Measurements from ENCODE around the gene IL26. TPM values are rescaled to one million over a fixed set of nuclear protein-coding genes. Genes with fewer than 3 reads are reported as not detected.

IL26 gene
- total RNA-seq, 4 donors from 2014 or later = not detected

DNA sequence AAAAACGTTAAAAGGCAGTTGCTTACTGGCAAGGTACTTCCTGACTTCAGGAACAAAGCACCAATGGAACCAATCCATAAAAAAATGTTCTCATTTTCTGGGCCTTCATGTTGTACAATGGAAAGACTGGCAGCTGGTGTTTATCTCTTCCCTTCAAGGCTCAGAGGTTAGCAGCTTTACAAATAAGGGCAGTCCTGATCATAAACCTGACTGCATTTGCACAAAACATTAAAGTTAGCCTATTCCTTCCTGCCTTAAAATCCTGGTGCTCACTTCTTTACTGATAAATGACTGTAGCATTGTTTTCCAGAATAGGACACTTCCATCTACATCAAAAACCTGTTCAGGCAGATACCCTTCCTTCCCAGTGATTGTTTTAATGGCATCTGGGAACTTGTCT lies 19.2 kb downstream of the IL26 start:
- 47% methylated on average over 1 of the region's 1 CpG for WGBS
- no peaks in the 10 kb centered on the region for H3K36me3 ChIP-seq
- intact Hi-C loops (cut with DNase I) = no loop called here
- no peaks in the 10 kb centered on the region for H3K9me3 ChIP-seq
- TF ChIP-seq POLR2A (IDR thresholded peaks at IDR 0.05; ENCODE audit: low read depth) = no peak
- TF ChIP-seq EP300 (IDR thresholded peaks at IDR 0.05) = no peak
- no peak for TF ChIP-seq POLR2AphosphoS5 (IDR thresholded peaks at IDR 0.05)
- TF ChIP-seq, protein P1, sequence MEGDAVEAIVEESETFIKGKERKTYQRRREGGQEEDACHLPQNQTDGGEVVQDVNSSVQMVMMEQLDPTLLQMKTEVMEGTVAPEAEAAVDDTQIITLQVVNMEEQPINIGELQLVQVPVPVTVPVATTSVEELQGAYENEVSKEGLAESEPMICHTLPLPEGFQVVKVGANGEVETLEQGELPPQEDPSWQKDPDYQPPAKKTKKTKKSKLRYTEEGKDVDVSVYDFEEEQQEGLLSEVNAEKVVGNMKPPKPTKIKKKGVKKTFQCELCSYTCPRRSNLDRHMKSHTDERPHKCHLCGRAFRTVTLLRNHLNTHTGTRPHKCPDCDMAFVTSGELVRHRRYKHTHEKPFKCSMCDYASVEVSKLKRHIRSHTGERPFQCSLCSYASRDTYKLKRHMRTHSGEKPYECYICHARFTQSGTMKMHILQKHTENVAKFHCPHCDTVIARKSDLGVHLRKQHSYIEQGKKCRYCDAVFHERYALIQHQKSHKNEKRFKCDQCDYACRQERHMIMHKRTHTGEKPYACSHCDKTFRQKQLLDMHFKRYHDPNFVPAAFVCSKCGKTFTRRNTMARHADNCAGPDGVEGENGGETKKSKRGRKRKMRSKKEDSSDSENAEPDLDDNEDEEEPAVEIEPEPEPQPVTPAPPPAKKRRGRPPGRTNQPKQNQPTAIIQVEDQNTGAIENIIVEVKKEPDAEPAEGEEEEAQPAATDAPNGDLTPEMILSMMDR (IDR thresholded peaks at IDR 0.05) = no peak
- no peak overlapping the region for H3K27ac ChIP-seq (replicated peaks in 1 of 4)
- H3K4me3 ChIP-seq = no peak overlapping the region
- DNase-seq (ENCODE audit: extremely low spot score) = no peak
- no peaks in the 10 kb centered on the region for H3K4me1 ChIP-seq
- peaks cover 0 to 9% (median 0%) of the 10 kb centered on the region in 4 donors for H3K27me3 ChIP-seq

DNA sequence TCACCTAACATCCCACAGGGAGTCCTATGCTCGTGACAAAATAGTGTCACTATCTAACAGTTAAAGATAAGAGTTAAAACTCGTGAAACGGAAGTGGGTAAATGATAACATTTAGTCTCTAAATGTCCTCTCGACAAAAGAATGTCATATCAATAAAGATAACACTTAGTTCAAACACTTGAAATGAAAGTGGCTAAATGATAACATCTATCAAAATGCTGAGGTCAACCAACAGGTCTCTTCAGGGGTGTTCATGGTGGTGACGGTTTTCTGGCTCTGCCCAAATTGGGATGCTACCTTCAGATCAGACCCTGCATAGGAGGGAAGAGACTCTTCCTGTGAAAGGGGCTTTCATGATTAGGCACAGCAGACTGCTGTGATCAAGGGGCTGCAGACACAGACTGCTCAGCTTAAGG lies 22.1 kb downstream of the IL26 start:
- 73% methylated on average over 5 of the region's 5 CpGs for WGBS
- Histone ChIP-seq H3K27ac (replicated peaks in 1 of 4) (no peak overlapping the region), H3K4me1 (no peaks in the 10 kb centered on the region), H3K9me3 (no peaks in the 10 kb centered on the region), H3K27me3 (peaks cover 0 to 5% (median 0%) of the 10 kb centered on the region in 4 donors), H3K36me3 (no peaks in the 10 kb centered on the region), H3K4me3 (no peak overlapping the region)
- TF ChIP-seq POLR2AphosphoS5 (IDR thresholded peaks at IDR 0.05) = no peak
- TF ChIP-seq, protein P1 (IDR thresholded peaks at IDR 0.05) = no peak
- no peak for TF ChIP-seq POLR2A (IDR thresholded peaks at IDR 0.05; ENCODE audit: low read depth)
- no peak for TF ChIP-seq EP300 (IDR thresholded peaks at IDR 0.05)
- intact Hi-C loops (cut with DNase I) = no loop called here
- DNase-seq (ENCODE audit: extremely low spot score) = no peak

GRCh38 chr12:68200854-68201253 lies 24.8 kb downstream of the IL26 start:
- H3K27ac ChIP-seq (replicated peaks in 1 of 4) = no peak overlapping the region
- DNase-seq (ENCODE audit: extremely low spot score) = no peak
- no peak overlapping the region for H3K4me3 ChIP-seq
- H3K4me1 ChIP-seq = no peaks in the 10 kb centered on the region
- 92% methylated on average over 2 of the region's 2 CpGs for WGBS
- intact Hi-C loops (cut with DNase I) = no loop called here
- H3K27me3 ChIP-seq = no peaks in the 10 kb centered on the region
- H3K9me3 ChIP-seq = no peaks in the 10 kb centered on the region
- TF ChIP-seq, protein P1 (IDR thresholded peaks at IDR 0.05) = no peak
- TF ChIP-seq EP300 (IDR thresholded peaks at IDR 0.05) (no peak), POLR2AphosphoS5 (IDR thresholded peaks at IDR 0.05) (no peak), POLR2A (IDR thresholded peaks at IDR 0.05; ENCODE audit: low read depth) (no peak)
- H3K36me3 ChIP-seq = no peaks in the 10 kb centered on the region

GRCh38 chr12:68199127-68199526 lies 26.5 kb downstream of the IL26 start:
- H3K27ac ChIP-seq (replicated peaks in 1 of 4) = no peak overlapping the region
- 100% methylated on average over 1 of the region's 1 CpG for WGBS
- no peaks in the 10 kb centered on the region for H3K27me3 ChIP-seq
- H3K9me3 ChIP-seq = no peaks in the 10 kb centered on the region
- no peaks in the 10 kb centered on the region for H3K36me3 ChIP-seq
- TF ChIP-seq POLR2A (IDR thresholded peaks at IDR 0.05; ENCODE audit: low read depth) = no peak
- TF ChIP-seq, protein P1 (IDR thresholded peaks at IDR 0.05) = no peak
- no peak for TF ChIP-seq POLR2AphosphoS5 (IDR thresholded peaks at IDR 0.05)
- no peak for TF ChIP-seq EP300 (IDR thresholded peaks at IDR 0.05)
- no peak for DNase-seq (ENCODE audit: extremely low spot score)
- intact Hi-C loops (cut with DNase I) = no loop called here
- no peak overlapping the region for H3K4me3 ChIP-seq
- H3K4me1 ChIP-seq = no peaks in the 10 kb centered on the region

GRCh38 chr12:68198507-68199086 lies 27.0 kb downstream of the IL26 start:
- H3K27me3 ChIP-seq = no peaks in the 10 kb centered on the region
- intact Hi-C loops (cut with DNase I) = no loop called here
- H3K4me1 ChIP-seq = no peaks in the 10 kb centered on the region
- WGBS = 80% methylated on average over 12 of the region's 12 CpGs
- H3K9me3 ChIP-seq = no peaks in the 10 kb centered on the region
- H3K36me3 ChIP-seq = no peaks in the 10 kb centered on the region
- no peak overlapping the region for H3K27ac ChIP-seq (replicated peaks in 1 of 4)
- DNase-seq (ENCODE audit: extremely low spot score) = no peak
- TF ChIP-seq, protein P1 (IDR thresholded peaks at IDR 0.05) = no peak
- TF ChIP-seq POLR2AphosphoS5 (IDR thresholded peaks at IDR 0.05) (no peak), EP300 (IDR thresholded peaks at IDR 0.05) (no peak), POLR2A (IDR thresholded peaks at IDR 0.05; ENCODE audit: low read depth) (no peak)
- H3K4me3 ChIP-seq = no peak overlapping the region

Measured in esophagus muscularis mucosa (tissue), 4 donors.